ENCODE data around the gene ELOVL1. TPM values are rescaled to one million over a fixed set of nuclear protein-coding genes. Genes with fewer than 3 reads are reported as not detected.
"Not testable (repeated sequence)": the region's sequence is repeated elsewhere in the genome, so short reads cannot be mapped to it uniquely, and the experiment has no call there.

The ELOVL1 gene
- 44.6 and 61.3 TPM in 2 replicates for total RNA-seq (2014; rRNA removed; shearing (Covaris generic))

- Histone ChIP-seq H3K27me3 (ENCODE audit: control insufficient read depth, insufficient read depth, low read length) (no peaks in the 10 kb centered on the region; the same call in 1 of the 2 replicates), H3K36me3 (replicated peaks; ENCODE audit: control insufficient read depth, insufficient read depth, low read length) (peaks cover 12% of the 10 kb centered on the region), H3K4me3 (ENCODE audit: insufficient read depth, low read depth, low read length) (peak within 1 kb of the TSS; percentile 72)
- DNase-seq = peak; percentile 99
These were observed at the start of gene ELOVL1 for GRCh38 chr1:43367904-43368645. ELOVL1 (minus strand) TSS chr1:43368011; CDS start chr1:43365609, 2,402 bp downstream.

- Histone ChIP-seq H3K4me3 (ENCODE audit: insufficient read depth, low read depth, low read length) (no peak overlapping the region), H3K36me3 (replicated peaks; ENCODE audit: control insufficient read depth, insufficient read depth, low read length) (peaks cover 10% of the 10 kb centered on the region), H3K27me3 (ENCODE audit: control insufficient read depth, insufficient read depth, low read length) (no peaks in the 10 kb centered on the region)
- DNase-seq = no peak
These were observed 48.1 kb upstream of the ELOVL1 start for GRCh38 chr1:43415901-43416300.

GRCh38 chr1:43414634-43415223, 46.9 kb upstream of the ELOVL1 start:
- peak; percentile 85 for DNase-seq
- Histone ChIP-seq H3K27me3 (ENCODE audit: control insufficient read depth, insufficient read depth, low read length) (no peaks in the 10 kb centered on the region), H3K4me3 (ENCODE audit: insufficient read depth, low read depth, low read length) (no peak overlapping the region), H3K36me3 (replicated peaks; ENCODE audit: control insufficient read depth, insufficient read depth, low read length) (peaks cover 6% of the 10 kb centered on the region)

GRCh38 chr1:43413426-43413825, 45.6 kb upstream of the ELOVL1 start:
- not testable (repeated sequence) for H3K4me3 ChIP-seq (ENCODE audit: insufficient read depth, low read depth, low read length); H3K27me3 ChIP-seq (ENCODE audit: control insufficient read depth, insufficient read depth, low read length); H3K36me3 ChIP-seq (replicated peaks; ENCODE audit: control insufficient read depth, insufficient read depth, low read length); DNase-seq

- Histone ChIP-seq H3K4me3 (ENCODE audit: insufficient read depth, low read depth, low read length) (no peak overlapping the region), H3K36me3 (replicated peaks; ENCODE audit: control insufficient read depth, insufficient read depth, low read length) (peaks cover 1% of the 10 kb centered on the region; the same call in 1 of the 2 replicates), H3K27me3 (ENCODE audit: control insufficient read depth, insufficient read depth, low read length) (no peaks in the 10 kb centered on the region)
- DNase-seq = no peak
These were observed 42.8 kb upstream of the ELOVL1 start for GRCh38 chr1:43410571-43410970.

GRCh38 chr1:43405876-43406234, 38.0 kb upstream of the ELOVL1 start:
- DNase-seq = no peak
- Histone ChIP-seq H3K4me3 (ENCODE audit: insufficient read depth, low read depth, low read length) (no peak overlapping the region), H3K36me3 (replicated peaks; ENCODE audit: control insufficient read depth, insufficient read depth, low read length) (peaks cover 3% of the 10 kb centered on the region; the same call in 1 of the 2 replicates), H3K27me3 (ENCODE audit: control insufficient read depth, insufficient read depth, low read length) (no peaks in the 10 kb centered on the region)

DNA sequence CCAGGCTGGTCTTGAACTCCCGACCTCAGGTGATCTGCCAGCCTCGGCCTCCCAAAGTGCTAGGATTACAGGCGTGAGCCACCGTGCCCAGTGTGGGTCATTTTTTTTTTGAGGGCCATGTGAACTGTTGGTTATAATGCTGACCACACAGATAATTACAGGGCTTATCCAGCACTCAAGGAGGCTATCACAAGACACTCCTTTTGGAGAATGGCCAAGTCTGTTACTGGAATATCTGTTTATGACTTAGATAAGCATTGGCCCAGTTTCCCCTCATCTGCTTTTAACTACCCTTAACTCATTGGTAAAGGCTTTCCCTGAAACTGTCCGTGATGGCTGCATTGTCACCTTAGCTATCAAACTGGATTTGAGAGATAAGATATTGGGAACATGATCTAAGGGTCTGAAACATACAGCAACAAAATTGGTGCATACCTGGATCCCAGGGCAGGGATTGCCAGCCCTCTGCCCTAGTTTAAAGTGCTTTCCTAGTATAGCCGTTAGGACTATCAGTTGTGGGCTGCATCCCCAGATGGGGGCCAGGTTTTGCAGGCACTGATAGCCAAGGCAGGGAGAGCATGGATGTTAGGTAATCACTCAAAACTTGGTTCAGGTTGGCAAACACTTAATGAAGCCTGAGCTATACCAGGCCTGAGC, 37.5 kb upstream of the ELOVL1 start:
- no peak for DNase-seq
- Histone ChIP-seq H3K27me3 (ENCODE audit: control insufficient read depth, insufficient read depth, low read length) (no peaks in the 10 kb centered on the region), H3K4me3 (ENCODE audit: insufficient read depth, low read depth, low read length) (no peak overlapping the region), H3K36me3 (replicated peaks; ENCODE audit: control insufficient read depth, insufficient read depth, low read length) (peaks cover 3% of the 10 kb centered on the region; the same call in 1 of the 2 replicates)

DNA sequence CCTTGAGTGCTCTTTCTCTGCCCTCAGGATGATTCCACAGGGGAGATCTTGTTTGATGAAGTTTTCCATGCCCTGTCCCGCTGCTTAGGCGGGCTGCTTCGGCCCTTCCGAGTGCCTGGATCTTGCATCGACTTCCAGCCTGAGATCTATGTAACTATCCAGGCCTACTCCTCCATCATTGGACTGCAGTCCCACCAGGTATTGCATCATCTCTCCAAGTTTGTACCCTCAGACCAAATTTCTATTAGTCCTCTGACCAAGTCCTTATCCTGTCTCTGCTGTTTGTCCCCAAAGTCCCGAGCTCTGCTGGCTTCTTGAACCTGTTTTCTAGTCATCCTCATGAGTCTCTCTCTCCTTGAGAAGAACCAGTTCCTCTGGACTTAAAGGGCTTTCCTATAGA, 36.5 kb upstream of the ELOVL1 start:
- Histone ChIP-seq H3K4me3 (ENCODE audit: insufficient read depth, low read depth, low read length) (no peak overlapping the region), H3K27me3 (ENCODE audit: control insufficient read depth, insufficient read depth, low read length) (no peaks in the 10 kb centered on the region), H3K36me3 (replicated peaks; ENCODE audit: control insufficient read depth, insufficient read depth, low read length) (peaks cover 3% of the 10 kb centered on the region; the same call in 1 of the 2 replicates)
- DNase-seq = no peak

DNA sequence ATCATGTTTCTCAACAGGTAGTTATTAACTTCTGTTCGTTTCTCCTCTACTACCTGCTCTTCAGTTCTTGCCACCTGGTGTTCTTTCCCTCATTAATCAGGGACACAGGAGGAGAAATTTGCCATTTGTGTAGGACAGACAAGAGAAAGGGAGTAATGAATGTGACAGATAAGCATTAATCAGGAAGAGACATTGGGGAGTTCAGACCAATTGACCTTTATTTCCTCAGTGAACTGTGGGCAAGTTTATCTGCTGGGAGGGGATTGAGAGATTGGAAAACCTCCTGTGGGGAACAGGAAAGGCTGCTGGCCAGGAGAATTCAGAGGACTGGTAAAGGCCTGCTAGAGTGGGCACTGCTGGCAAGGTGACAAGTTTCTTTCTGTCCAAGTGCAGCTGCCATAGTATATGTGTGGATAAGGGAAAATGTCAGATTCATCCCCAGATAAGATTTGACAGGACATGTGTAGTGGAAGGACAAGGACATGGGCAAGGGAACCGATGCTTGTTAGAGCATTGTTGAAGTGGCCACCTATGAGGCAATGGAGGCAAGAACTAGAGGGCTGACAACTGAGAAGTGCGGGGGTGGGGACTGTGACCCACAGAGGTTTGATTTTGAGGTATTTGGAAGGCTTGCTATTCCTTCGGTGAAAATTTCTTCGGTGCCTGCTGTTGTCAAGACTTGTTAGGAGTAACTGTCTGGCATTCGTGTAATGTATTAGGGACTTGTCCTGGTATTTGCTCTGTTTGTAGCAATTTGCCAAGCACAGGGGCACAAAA, 34.5 kb upstream of the ELOVL1 start:
- H3K4me3 ChIP-seq (ENCODE audit: insufficient read depth, low read depth, low read length) = no peak overlapping the region
- DNase-seq = no peak
- H3K36me3 ChIP-seq (replicated peaks; ENCODE audit: control insufficient read depth, insufficient read depth, low read length) = peaks cover 3% of the 10 kb centered on the region; the same call in 1 of the 2 replicates
- no peaks in the 10 kb centered on the region for H3K27me3 ChIP-seq (ENCODE audit: control insufficient read depth, insufficient read depth, low read length)

GRCh38 chr1:43400441-43400840, 32.6 kb upstream of the ELOVL1 start:
- DNase-seq; H3K4me3 ChIP-seq (ENCODE audit: insufficient read depth, low read depth, low read length); H3K36me3 ChIP-seq (replicated peaks; ENCODE audit: control insufficient read depth, insufficient read depth, low read length); H3K27me3 ChIP-seq (ENCODE audit: control insufficient read depth, insufficient read depth, low read length): not testable (repeated sequence)

DNA sequence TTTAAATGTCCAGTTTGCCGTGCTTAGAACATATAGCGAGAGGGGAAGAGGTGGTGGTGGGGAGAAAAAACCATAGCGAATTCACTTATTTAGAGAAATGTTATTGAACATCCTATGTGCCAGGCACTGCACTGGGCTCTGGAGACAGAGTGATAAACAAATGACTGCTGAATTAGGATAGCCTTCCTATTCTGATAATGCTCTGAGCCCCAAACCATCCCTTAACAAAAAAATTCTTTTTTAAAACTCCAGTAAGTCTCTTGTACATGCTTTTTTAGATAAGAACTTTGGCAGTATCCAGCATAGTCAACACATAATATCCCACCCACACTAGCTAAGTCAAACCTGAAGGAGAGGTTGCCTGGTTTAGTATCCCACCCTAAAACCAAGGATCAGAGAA, 30.4 kb upstream of the ELOVL1 start:
- no peaks in the 10 kb centered on the region for H3K36me3 ChIP-seq (replicated peaks; ENCODE audit: control insufficient read depth, insufficient read depth, low read length)
- H3K27me3 ChIP-seq (ENCODE audit: control insufficient read depth, insufficient read depth, low read length) = no peaks in the 10 kb centered on the region
- H3K4me3 ChIP-seq (ENCODE audit: insufficient read depth, low read depth, low read length) = no peak overlapping the region
- no peak for DNase-seq

DNA sequence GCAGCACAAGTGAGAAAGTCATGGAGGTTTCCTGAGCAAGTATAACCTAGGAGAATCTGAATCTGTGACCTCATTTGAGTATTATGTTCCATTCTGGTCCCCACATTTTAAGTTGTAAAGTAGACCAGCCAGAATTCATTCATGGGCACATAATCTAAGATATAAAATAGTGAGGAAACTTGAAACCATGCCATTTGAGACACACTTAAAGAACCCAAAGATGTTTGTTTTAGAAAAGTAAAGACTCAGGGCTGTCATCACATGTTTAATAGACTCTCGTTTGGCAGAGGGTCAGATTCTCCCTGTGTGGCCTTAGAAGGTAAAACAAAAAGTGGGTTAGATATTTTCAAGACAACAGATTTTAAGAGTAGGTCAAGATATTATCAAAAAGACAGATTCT, 28.2 kb upstream of the ELOVL1 start:
- H3K4me3 ChIP-seq (ENCODE audit: insufficient read depth, low read depth, low read length) = no peak overlapping the region
- DNase-seq = no peak

DNA sequence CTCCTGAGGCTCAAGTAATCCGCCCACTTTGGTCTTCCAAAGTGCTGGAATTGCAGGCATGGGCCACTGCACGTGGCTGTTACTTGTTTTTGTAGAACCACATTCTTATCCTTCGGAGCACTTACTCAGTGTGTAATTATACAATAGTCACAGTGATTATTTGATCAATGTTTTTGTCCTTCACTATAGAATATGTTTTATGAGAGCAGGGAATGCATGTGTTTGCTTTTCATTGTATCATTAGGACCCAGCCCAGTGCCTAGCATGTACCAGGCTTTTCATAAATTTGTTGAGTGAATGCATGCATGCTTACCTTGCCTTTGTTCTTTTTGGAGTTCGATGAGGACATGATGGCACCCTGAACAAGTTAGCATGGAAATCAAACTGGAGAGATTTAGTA, 27.7 kb upstream of the ELOVL1 start:
- no peaks in the 10 kb centered on the region for H3K36me3 ChIP-seq (replicated peaks; ENCODE audit: control insufficient read depth, insufficient read depth, low read length)
- no peak for DNase-seq
- H3K27me3 ChIP-seq (ENCODE audit: control insufficient read depth, insufficient read depth, low read length) = no peaks in the 10 kb centered on the region
- H3K4me3 ChIP-seq (ENCODE audit: insufficient read depth, low read depth, low read length) = no peak overlapping the region

More for the DNA sequence above, 28.2 kb upstream of the ELOVL1 start:
- H3K36me3 ChIP-seq (replicated peaks; ENCODE audit: control insufficient read depth, insufficient read depth, low read length) = no peaks in the 10 kb centered on the region
- no peaks in the 10 kb centered on the region for H3K27me3 ChIP-seq (ENCODE audit: control insufficient read depth, insufficient read depth, low read length)

DNA sequence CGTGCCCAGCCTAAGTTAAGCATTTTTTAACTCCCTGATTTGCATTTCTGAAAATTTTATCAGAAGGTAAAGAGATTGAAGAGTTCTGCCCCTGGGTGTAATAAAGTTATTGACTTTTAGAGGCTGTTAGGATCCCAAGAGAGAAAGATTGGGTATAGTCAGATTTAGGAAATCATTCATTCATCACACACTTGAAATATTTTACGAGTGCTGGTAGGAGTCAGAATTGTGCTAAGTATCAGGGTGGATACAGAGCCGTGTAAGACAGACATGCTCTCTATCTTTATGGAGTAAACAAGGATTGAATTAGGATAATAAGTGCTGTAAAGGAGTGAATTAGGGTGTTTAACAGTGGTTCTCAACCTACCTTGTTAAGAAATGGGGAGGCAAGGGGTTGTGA, 24.9 kb upstream of the ELOVL1 start:
- Histone ChIP-seq H3K36me3 (replicated peaks; ENCODE audit: control insufficient read depth, insufficient read depth, low read length) (no peaks in the 10 kb centered on the region), H3K27me3 (ENCODE audit: control insufficient read depth, insufficient read depth, low read length) (no peaks in the 10 kb centered on the region)
- no peak for DNase-seq

More for the DNA sequence above, 24.9 kb upstream of the ELOVL1 start:
- no peak overlapping the region for H3K4me3 ChIP-seq (ENCODE audit: insufficient read depth, low read depth, low read length)

All from H7 (cell line).